HG02840 (cell line): ENCODE data around the gene MAP3K4.
"Not testable (repeated sequence)": the region's sequence is repeated elsewhere in the genome, so short reads cannot be mapped to it uniquely, and the experiment has no call there.

Experiments
- ATAC-seq: cut with Tn5 transposase; IDR thresholded peaks from one replicate; pipeline ENCODE4 v1.9.1; 2021; ENCODE audit warnings: mild to moderate bottlenecking, moderate library complexity, moderate number of reproducible peaks; ENCODE audit not compliant: unreplicated experiment, low FRiP score

The MAP3K4 gene

GRCh38 chr6:160971171-160971570, 20.4 kb upstream of the MAP3K4 start:
- ATAC-seq = no peak

- no peak for ATAC-seq
Measured at GRCh38 chr6:160972111-160972510, 19.5 kb upstream of the MAP3K4 start.

GRCh38 chr6:160972594-160972993, 19.0 kb upstream of the MAP3K4 start:
- ATAC-seq = not testable (repeated sequence)

- no peak for ATAC-seq
Measured at GRCh38 chr6:160973311-160974250, 18.0 kb upstream of the MAP3K4 start.

GRCh38 chr6:160974304-160974771, 17.2 kb upstream of the MAP3K4 start:
- ATAC-seq = no peak

- ATAC-seq = no peak
Measured at GRCh38 chr6:160975162-160975561, 16.4 kb upstream of the MAP3K4 start.

- not testable (repeated sequence) for ATAC-seq
Measured at GRCh38 chr6:160975961-160976360, 15.6 kb upstream of the MAP3K4 start.

GRCh38 chr6:160978141-160978901, 13.2 kb upstream of the MAP3K4 start:
- ATAC-seq = no peak

- no peak for ATAC-seq
Measured at GRCh38 chr6:160979061-160979708, 12.4 kb upstream of the MAP3K4 start.

- ATAC-seq = not testable (repeated sequence)
Measured at GRCh38 chr6:160983377-160983948, 8.1 kb upstream of the MAP3K4 start.

- no peak for ATAC-seq
Measured at GRCh38 chr6:160986851-160987250, 4.7 kb upstream of the MAP3K4 start.

- no peak for ATAC-seq
Measured at GRCh38 chr6:160987265-160987664, 4.3 kb upstream of the MAP3K4 start.

- no peak for ATAC-seq
Measured at GRCh38 chr6:160990847-160991405, 643 bp upstream of the MAP3K4 start.

- ATAC-seq = peak; percentile 47
Measured at GRCh38 chr6:160992061-160992979, 751 bp downstream of the MAP3K4 start.

GRCh38 chr6:160992980-160993314, 1.4 kb downstream of the MAP3K4 start:
- no peak for ATAC-seq

- no peak for ATAC-seq
Measured at GRCh38 chr6:160995271-160995670, 3.7 kb downstream of the MAP3K4 start.

- no peak for ATAC-seq
Measured at GRCh38 chr6:160996131-160996601, 4.6 kb downstream of the MAP3K4 start.

- no peak for ATAC-seq
Measured at GRCh38 chr6:160998217-160998616, 6.6 kb downstream of the MAP3K4 start.

- no peak for ATAC-seq
Measured at GRCh38 chr6:160998766-160999165, 7.2 kb downstream of the MAP3K4 start.
